Measurements from ENCODE around the gene IGFBP7. TPM values are rescaled to one million over a fixed set of nuclear protein-coding genes. Genes with fewer than 3 reads are reported as not detected.

IGFBP7 gene
- total and polyA plus RNA-seq, 10 of the 15 experiments (the other 5 are each of a cell fraction or from before 2014, with no cell fraction given): 0.69 to 1.9 (median 1.4) TPM; not detected in 5

DNA sequence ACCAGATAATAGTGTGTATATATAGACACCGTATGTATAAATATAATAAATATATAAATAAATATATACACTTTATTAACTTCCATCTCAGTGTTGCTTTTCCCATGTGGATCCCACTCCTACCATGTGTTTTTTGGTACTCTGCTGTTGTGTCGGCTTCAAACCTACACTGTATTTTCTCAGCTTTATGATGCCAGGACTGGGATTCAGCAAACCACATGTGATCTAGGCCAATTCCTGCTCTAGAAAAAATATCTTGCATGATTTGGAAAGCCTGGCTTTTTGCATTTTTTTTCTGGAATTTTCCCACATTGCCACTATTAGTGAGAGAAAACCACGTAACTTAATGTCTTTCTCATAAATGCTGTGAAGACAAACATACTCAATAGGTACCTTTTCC, 75.7 kb downstream of the IGFBP7 start:
- FAIRE-seq (no peak), ATAC-seq (no peak), DNase-seq (ENCODE audit: low read depth, low spot score) (no peak)
- no peaks in the 10 kb centered on the region for H4K20me1 ChIP-seq (ENCODE audit: control insufficient read depth, insufficient read depth)
- TF ChIP-seq POLR2AphosphoS2 (IDR thresholded peaks at IDR 0.05; ENCODE audit: low read depth, low read length) (no peak), RAD21 (IDR thresholded peaks at IDR 0.05; ENCODE audit: insufficient read depth, low read depth, low read length) (no peak), PAX5 (IDR thresholded peaks at IDR 0.05; ENCODE audit: borderline replicate concordance, low read depth, low read length) (no peak), DPF2 (IDR thresholded peaks at IDR 0.05) (no peak), CBX3 (IDR thresholded peaks at IDR 0.05; ENCODE audit: borderline replicate concordance, low read depth) (no peak), BRCA1 (IDR thresholded peaks at IDR 0.05; ENCODE audit: low read depth, low read length) (no peak), NFIC (IDR thresholded peaks at IDR 0.05; ENCODE audit: low read depth, low read length) (no peak)
- TF ChIP-seq, protein P1, sequence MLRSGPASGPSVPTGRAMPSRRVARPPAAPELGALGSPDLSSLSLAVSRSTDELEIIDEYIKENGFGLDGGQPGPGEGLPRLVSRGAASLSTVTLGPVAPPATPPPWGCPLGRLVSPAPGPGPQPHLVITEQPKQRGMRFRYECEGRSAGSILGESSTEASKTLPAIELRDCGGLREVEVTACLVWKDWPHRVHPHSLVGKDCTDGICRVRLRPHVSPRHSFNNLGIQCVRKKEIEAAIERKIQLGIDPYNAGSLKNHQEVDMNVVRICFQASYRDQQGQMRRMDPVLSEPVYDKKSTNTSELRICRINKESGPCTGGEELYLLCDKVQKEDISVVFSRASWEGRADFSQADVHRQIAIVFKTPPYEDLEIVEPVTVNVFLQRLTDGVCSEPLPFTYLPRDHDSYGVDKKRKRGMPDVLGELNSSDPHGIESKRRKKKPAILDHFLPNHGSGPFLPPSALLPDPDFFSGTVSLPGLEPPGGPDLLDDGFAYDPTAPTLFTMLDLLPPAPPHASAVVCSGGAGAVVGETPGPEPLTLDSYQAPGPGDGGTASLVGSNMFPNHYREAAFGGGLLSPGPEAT (IDR thresholded peaks at IDR 0.05; ENCODE audit: low read depth): no peak
- TF ChIP-seq, protein P2, sequence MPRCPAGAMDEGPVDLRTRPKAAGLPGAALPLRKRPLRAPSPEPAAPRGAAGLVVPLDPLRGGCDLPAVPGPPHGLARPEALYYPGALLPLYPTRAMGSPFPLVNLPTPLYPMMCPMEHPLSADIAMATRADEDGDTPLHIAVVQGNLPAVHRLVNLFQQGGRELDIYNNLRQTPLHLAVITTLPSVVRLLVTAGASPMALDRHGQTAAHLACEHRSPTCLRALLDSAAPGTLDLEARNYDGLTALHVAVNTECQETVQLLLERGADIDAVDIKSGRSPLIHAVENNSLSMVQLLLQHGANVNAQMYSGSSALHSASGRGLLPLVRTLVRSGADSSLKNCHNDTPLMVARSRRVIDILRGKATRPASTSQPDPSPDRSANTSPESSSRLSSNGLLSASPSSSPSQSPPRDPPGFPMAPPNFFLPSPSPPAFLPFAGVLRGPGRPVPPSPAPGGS (IDR thresholded peaks at IDR 0.05; ENCODE audit: borderline replicate concordance, insufficient read depth, low read depth, low read length, poor library complexity, severe bottlenecking): no peak
- intact Hi-C loops (cut with micrococcal nuclease; ENCODE audit: unreplicated experiment) (no loop called here), in situ Hi-C loops (cut with MboI) (no loop called here)
- H3K4me3 ChIP-seq: no peak overlapping the region
- no peak overlapping the region for H3K27ac ChIP-seq (ENCODE audit: control insufficient read depth, insufficient read depth)
- peaks cover 0 to 6% of the 10 kb centered on the region in 2 experiments; a peak in 2 of 4 replicates for H3K36me3 ChIP-seq (ENCODE audit: control insufficient read depth in 2 of 2, insufficient read depth in 2 of 2, low read length in 1 of 2)
- H2AFZ ChIP-seq (ENCODE audit: control insufficient read depth, low read depth, low read length): no peak overlapping the region
- no peaks in the 10 kb centered on the region for H3K79me2 ChIP-seq (ENCODE audit: control insufficient read depth, insufficient read depth, low read length)
- ChIA-PET POLR2A (interaction anchor here (0.7 kb wide), 1 partner anchor 1327 kb away, joined by 3 read pairs; no protein-coding TSS in a partner anchor), CTCF (no interaction called here), SMC1A (ENCODE audit: uncharacterized antibody, unreplicated experiment) (no interaction called here), RAD21 (ENCODE audit: unreplicated experiment) (no interaction called here)
- WGBS (ENCODE audit: insufficient coverage, insufficient replicate concordance, low lambda C conversion rate, missing lambda C conversion rate): 77% methylated on average over 3 of the region's 3 CpGs
- H3K9me3 ChIP-seq (replicated peaks; ENCODE audit: control insufficient read depth, insufficient read depth, low read length): no peaks in the 10 kb centered on the region
- H3K9ac ChIP-seq (ENCODE audit: control insufficient read depth, insufficient read depth, low read length): no peak overlapping the region
- no TSS peak for BruUV-seq (replicated peaks)
- H3K27me3 ChIP-seq (replicated peaks in 1 of 2; ENCODE audit: control insufficient read depth in 2 of 2, insufficient read depth in 2 of 2, low read length in 1 of 2): no peaks in the 10 kb centered on the region
- H3K4me1 ChIP-seq (ENCODE audit: control insufficient read depth, insufficient read depth, low read length): no peaks in the 10 kb centered on the region
- no peak overlapping the region for H3K4me2 ChIP-seq (ENCODE audit: control insufficient read depth, insufficient read depth)

All from GM12878 (cell line).